Measurements from ENCODE around the gene BICC1.

Gene BICC1

DNA sequence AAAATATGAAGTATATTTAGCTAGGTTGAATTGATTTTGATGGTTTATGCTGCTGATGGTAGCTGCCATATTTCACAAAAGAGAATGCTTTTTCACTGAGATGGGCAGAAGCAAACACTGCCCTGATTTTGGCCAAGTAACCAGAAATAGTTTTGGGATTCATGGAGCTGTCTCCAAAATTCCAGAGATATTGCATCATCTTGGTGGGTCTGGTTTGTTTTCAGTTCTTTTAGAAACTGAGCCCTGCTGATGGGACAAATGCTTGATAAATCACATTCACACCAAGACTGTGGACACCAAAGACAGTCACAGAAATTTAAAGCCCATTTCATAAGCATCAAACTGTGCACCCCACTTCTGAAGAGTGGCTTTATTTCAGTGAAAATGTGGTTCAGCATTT, 140.5 kb downstream of the BICC1 start:
- no peak for DNase-seq

GRCh38 chr10:58660575-58661255, 148.0 kb downstream of the BICC1 start:
- no peak for DNase-seq

DNA sequence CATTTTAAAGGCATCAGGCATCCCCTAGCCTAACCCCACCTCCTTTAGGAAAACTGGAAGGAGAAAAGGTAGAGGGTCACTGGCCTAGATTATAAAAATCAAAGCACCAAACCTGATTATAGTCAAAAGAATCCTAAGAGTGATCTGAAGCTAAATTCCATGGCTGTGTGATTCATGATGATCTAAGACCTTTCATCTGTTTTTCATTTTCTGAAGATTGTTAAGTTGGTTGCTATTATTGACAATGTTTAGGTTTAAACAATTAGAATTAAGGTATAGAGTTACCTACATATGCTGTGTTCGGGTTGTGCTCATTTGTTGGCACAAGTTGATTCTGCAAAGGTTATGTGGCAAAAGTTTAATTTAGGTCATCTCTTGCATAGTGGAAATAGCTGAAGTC, 148.7 kb downstream of the BICC1 start:
- no peak for DNase-seq

DNA sequence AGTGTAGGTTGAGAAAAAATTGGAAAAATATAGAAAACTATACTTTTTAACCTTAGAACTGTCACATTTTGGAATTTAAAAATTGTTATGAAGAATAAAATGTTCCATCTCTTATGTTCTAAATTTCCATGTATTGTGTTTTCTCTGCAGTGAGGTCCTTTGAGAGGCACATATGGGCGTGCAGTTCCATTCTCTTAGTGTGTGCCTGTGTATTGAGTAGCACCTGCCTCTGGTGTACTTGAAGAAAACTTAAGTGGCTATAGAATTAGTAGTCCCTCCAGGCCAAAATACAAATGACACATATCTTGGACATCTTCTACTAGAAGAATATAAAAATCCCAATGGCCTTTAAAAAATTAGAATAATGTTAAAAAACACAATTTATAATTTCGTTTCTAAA, 149.2 kb downstream of the BICC1 start:
- no peak for DNase-seq

DNA sequence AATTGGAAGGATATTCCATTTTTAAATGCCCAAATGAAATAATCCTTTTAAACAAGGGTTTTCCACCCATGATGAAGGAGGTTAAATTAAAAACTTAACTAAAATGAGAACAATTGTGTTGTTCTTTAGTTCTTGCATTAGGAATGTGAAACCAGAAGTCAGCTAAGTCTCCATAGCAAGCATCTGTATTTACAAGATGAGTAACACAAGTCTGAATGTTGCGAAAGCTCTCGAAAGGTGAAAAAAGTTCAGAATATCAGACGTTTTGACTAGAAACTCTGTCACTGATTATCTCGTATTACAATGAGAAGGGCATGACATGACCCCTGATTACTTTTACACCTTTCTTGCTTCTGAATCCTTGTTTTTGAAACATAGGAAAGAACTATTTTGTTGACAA, 149.6 kb downstream of the BICC1 start:
- DNase-seq = no peak

DNA sequence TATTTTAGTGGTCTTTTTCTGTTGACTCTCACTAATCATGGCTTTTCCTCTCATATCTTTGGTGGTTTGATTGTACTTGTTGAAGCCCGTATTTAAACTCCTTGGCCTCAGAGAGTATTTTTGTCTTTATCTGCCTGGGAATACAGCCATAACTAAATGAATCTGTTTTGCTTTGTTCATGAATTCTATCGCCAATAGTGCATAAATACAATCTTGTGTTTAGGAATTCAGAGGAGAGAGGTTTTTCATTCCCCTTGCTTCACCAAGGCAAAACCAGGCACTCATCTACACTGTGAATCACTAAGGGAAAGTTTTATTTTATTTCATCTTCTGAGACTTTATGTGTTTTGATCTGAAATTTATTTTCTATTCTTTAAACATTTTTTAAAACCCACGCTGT, 152.7 kb downstream of the BICC1 start:
- no peak for DNase-seq

DNA sequence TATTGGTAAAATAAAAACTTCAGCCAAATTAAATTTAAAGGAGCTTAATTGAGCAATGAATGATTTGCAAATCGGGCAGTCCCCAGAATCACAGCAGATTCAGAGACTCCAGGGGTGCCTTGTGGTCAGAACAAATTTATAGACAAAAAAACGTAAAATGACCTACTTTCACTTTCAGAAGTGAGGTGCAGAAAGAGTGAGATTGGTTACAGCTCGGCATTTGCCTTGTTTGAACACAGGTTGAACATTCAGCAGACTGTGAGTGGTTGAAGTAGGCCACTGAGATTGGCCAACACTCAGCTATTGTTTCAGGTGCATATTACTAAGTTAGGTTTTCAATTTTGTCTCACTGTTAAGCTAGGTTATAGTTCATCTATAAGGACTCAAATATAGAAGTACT, 153.4 kb downstream of the BICC1 start:
- DNase-seq = no peak

GRCh38 chr10:58667658-58668310, 155.1 kb downstream of the BICC1 start:
- no peak for DNase-seq

DNA sequence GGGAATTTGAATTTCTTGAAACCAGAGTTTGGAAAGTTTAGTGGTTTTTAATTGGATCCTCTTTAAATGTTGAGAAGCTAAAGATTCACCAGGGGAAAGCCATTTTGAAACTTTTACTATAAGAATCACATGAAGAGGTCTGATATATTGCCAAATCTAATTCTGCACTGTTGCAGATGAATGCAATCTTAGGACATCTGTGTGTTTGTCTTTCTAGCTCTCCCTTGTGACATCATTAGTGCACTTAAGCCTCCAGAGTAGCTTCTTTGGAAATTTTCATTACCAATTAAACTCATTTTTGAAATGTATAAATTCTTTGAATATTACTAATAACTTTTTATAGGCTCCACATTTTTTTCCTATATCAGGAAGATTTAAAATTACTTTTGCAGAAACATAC, 160.2 kb downstream of the BICC1 start:
- DNase-seq = no peak

GRCh38 chr10:58674251-58674650, 161.6 kb downstream of the BICC1 start:
- no peak for DNase-seq

- DNase-seq = no peak
Observed at GRCh38 chr10:58675321-58675720, 162.6 kb downstream of the BICC1 start.

GRCh38 chr10:58691528-58691927, 178.9 kb downstream of the BICC1 start:
- DNase-seq = no peak

DNA sequence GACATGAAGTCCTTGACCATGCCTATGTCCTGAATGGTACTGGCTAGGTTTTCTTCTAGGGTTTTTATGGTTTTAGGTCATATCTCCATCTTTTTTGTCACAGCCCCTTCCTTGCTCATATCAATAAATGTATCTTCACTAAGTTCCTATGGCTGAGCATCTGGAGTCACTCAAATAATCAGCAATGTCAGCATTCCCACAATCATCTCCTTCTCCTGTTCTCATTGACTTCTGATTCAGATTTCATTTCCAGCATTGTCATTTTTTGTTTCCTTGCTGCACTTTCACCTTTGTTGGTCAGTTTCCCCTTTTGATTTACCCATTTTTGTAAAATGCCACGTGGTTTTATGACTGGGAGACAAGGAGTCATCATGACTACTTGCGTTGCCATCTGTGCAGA, 181.2 kb downstream of the BICC1 start:
- no peak for DNase-seq

GRCh38 chr10:58695022-58695421, 182.3 kb downstream of the BICC1 start:
- DNase-seq = no peak

DNA sequence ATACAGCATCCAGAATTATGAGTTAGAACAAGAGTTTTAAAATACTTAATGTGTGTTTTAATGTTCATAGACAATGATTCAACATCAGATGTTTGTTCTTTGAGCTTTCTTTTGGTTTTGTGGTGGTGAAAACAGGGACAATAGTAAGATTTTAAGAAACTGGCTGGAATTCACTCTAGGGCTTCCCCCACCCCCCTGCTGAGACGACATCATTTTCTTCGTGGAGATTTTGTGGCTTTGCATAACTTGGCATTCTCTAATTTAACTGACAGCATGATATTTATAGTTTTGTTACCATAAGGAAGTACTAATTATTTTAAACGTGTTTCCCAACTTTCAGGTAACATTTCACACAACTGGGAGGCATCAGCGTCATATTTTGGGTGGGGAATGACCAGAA, 184.1 kb downstream of the BICC1 start:
- DNase-seq = no peak

GRCh38 chr10:58697691-58698090, 185.0 kb downstream of the BICC1 start:
- DNase-seq = no peak

- DNase-seq = no peak
Observed at GRCh38 chr10:58698777-58699356, 186.2 kb downstream of the BICC1 start.

DNA sequence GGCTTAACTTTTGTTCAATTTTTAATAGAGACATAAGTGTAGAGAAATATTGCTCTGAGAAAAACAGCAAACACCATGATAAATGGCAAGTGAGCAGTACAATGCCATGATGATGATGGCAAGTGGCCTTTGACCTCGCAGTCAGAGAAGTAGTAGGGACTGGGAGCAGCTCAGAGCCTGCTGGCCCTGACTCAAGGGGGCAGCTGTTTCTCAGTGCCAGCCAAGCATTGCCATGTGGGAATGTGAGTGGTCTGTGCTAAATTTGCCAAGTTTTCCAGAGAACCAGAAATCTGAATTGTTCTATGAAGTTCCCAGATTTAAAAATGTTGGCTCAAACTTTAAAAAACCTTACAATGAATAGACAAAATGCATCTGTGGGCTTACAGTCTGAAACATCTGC, 187.9 kb downstream of the BICC1 start:
- no peak for DNase-seq

DNA sequence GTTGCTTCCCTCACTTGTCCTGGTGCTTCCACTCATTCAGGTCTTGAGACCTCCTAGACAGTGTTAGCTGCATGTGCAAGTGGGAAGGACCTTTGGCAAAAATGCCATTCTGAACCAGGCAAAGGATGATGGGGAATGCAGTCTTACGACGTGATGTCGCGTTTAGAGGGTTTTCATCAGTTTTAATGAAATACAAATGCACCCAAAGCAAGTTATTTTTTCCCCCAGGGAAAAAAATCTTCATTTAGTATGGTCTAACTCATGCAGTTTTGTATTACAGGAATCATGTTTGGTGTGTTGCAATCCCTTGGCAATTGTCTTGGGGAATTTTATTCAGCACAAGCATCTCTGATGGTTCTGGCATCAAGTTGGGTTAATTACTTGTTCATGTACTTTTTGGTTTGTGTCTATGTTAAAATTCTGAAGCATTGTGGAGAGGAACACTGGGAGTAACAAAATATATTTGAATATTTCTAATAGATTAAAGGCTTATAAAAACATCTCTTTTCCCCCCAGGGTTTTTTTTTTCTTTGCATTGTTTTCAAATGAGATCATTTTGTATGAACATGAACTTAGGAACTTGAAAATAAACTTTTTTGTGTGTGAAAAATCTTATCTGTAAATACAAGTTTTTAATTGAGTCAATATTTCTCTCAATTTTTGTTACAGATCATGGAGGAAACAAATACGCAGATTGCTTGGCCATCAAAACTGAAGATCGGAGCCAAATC, 188.9 kb downstream of the BICC1 start:
- DNase-seq = no peak

- no peak for DNase-seq
Observed at GRCh38 chr10:58704226-58704625, 191.6 kb downstream of the BICC1 start.

DNA sequence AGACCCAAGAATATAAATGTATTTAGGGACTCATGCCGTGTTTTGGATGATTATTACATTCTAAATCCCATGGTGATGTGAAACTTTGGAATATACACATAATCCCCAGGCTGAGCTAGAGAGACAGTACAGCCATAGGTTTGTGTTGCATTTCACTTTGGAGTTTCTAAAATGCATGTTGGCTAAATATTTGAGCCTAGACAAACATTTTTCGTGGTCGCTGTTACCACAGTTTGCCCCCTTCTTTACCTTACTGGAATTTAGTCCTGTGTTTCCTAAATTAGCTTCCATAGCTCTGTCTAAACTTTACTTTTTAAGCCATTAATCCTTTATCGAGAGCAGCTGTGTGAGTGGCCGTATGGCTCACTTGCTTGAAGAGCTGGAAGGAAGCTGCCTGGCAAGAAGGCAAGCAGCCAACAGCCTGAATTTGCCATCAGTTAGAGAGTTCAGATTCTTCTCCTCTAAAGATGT, 192.0 kb downstream of the BICC1 start:
- DNase-seq = no peak

- no peak for DNase-seq
Observed at GRCh38 chr10:58706836-58707235, 194.2 kb downstream of the BICC1 start.

DNA sequence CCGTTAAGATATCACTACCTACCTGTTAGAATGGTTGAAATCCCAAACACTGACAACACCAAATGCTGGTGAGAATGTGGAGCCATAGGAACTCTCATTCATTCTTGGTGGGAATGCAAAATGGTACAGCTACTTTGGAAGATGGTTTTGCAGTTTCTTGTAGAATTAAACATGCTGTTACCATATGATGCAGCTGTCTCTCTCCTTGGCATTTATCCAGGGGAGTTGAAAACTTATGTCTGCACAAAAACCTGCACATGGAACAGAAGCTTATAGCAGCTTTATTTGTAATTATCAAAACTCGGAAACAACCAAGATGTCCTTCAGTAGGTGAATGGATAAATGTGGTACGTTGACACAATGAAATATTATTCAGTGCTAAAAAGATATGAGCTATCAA, 199.5 kb downstream of the BICC1 start:
- no peak for DNase-seq

DNA sequence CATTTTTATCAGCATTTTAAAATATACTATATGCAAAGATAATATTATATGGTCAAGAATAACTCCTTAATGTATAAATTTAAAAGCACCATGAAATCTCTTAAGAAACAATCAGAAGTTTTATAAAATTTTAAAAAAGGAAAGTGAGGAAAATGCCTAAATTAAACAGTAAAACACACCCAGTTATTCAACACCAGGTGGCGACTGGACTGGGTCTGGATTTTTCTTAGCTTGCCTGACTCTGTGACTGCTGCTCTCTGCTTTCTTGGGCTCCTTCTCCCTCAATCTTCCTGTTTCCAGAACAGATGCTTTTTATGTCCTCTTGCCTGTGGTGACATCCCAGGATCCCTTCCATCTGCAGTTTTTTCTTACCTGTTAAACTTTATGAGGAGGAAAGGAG, 200.3 kb downstream of the BICC1 start:
- no peak for DNase-seq
